K562 (cell line): ENCODE results near the gene CDC14B.

Experiments
- BRCA1 ChIP-seq, 2 experiments: fragments of 450-650 bp in 1 of 2; sonication (generic) in 1 of 2; formaldehyde crosslinking in 1 of 2; IDR thresholded peaks; 2 replicates each; pipeline versions ENCODE4 v1.5.0 to v1.6.1; 2017 to 2020; ENCODE audit warnings: mild to moderate bottlenecking in 1 of 2, missing genetic modification reagents in 1 of 2
- FOXA1 ChIP-seq: fragments of 450-650 bp; IDR thresholded peaks from 2 replicates; pipeline ENCODE4 v1.6.1; 2016; ENCODE audit warnings: mild to moderate bottlenecking, borderline replicate concordance
- HCFC1 ChIP-seq: IDR thresholded peaks from 2 replicates; pipeline ENCODE4 v1.6.1; 2012; ENCODE audit warnings: low read depth, low read length, improper control_type of control experiment
- HDAC6 ChIP-seq: IDR thresholded peaks from 2 replicates; pipeline ENCODE4 v1.6.1; 2012; ENCODE audit warnings: low read depth, mild to moderate bottlenecking, control low read depth, inconsistent platforms, low read length, moderate library complexity
- HNRNPK ChIP-seq: fragments of 200-400 bp; formaldehyde crosslinking; IDR thresholded peaks from one replicate; pipeline ENCODE4 v1.6.1; 2018; ENCODE audit warnings: mild to moderate bottlenecking, low read depth, low read length; ENCODE audit not compliant: poor library complexity, severe bottlenecking
- NELFE ChIP-seq: IDR thresholded peaks from 2 replicates; pipeline ENCODE4 v1.6.1; 2011; ENCODE audit warnings: mild to moderate bottlenecking; ENCODE audit not compliant: insufficient read depth, insufficient read length
- SIN3A ChIP-seq, 2 experiments: fragments of 150-350 bp in 1 of 2; IDR thresholded peaks; 2 replicates each; pipeline ENCODE4 v1.6.1; 2011 to 2016; ENCODE audit warnings: borderline replicate concordance in 2 of 2, low read depth in 2 of 2, low read length in 2 of 2, mild to moderate bottlenecking in 2 of 2, moderate library complexity in 2 of 2; ENCODE audit not compliant: control insufficient read depth in 1 of 2
- TARDBP ChIP-seq: fragments of 450-650 bp; IDR thresholded peaks from 2 replicates; pipeline ENCODE4 v1.6.1; 2016
- ZC3H8 ChIP-seq: fragments of 450-650 bp; IDR thresholded peaks from 2 replicates; pipeline ENCODE4 v1.6.1; 2017
- TF ChIP-seq, protein P1 (sequence below): fragments of 450-650 bp; formaldehyde crosslinking; IDR thresholded peaks from 2 replicates; pipeline ENCODE4 v1.4.0; 2022; ENCODE audit warnings: missing genetic modification characterization
- TF ChIP-seq, protein P2 (sequence below), 3 experiments: IDR thresholded peaks in 2 of 3; conservative IDR thresholded peaks in 1 of 3; 2 replicates each; pipeline ENCODE4 v1.5.1; 2011 to 2012; ENCODE audit warnings: low read length in 3 of 3, mild to moderate bottlenecking in 3 of 3, control low read depth in 2 of 3, improper control_type of control experiment in 1 of 3, inconsistent platforms in 1 of 3, low read depth in 1 of 3, mixed read lengths in 1 of 3, moderate library complexity in 1 of 3; ENCODE audit not compliant: insufficient read depth in 2 of 3
- TF ChIP-seq, protein P3 (sequence below): fragments of 250-450 bp; sonication (Bioruptor Pico); IDR thresholded peaks from 2 replicates; pipeline ENCODE4 v1.9.0; 2021; ENCODE audit warnings: mild to moderate bottlenecking, inconsistent platforms
- TF ChIP-seq, protein P4 (sequence below): sonication (generic); formaldehyde crosslinking; IDR thresholded peaks from 2 replicates; pipeline ENCODE4 v1.5.0; 2020; ENCODE audit warnings: missing genetic modification reagents
- TF ChIP-seq, protein P5 (sequence below), 2 experiments: fragments of 450-650 bp in 1 of 2; sonication (generic) in 1 of 2; formaldehyde crosslinking; conservative IDR thresholded peaks; 2 replicates each; pipeline versions ENCODE4 v1.4.0 to v1.8.1; 2020 to 2022; ENCODE audit warnings: mild to moderate bottlenecking in 1 of 2, missing genetic modification reagents in 1 of 2

DNA sequence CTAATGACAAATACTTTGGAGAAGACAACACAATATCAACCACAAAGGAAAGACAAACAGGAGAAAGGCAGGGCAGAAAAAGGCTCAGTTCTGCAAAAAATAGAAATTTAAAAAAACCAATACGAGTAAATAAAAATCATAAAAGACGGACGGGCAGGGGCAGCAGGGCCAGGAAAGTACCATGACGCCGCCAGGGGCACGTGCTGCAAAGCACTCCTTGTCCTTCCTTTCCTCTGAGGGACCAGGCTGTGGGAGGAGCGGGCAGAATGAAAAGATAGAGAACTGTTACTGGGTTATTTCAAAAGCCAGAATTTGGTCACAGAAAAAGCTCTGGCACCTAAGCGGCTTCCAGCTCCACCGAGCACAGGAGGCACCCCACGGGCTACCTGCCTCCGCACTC, 115.7 kb downstream of the CDC14B start:
- TF ChIP-seq, protein P1, sequence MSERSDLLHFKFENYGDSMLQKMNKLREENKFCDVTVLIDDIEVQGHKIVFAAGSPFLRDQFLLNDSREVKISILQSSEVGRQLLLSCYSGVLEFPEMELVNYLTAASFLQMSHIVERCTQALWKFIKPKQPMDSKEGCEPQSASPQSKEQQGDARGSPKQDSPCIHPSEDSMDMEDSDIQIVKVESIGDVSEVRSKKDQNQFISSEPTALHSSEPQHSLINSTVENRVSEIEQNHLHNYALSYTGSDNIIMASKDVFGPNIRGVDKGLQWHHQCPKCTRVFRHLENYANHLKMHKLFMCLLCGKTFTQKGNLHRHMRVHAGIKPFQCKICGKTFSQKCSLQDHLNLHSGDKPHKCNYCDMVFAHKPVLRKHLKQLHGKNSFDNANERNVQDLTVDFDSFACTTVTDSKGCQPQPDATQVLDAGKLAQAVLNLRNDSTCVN (CRISPR knock-in tag): no peak
- no peak for TF ChIP-seq SIN3A (IDR thresholded peaks at IDR 0.05; ENCODE audit: borderline replicate concordance in 2 of 2, control insufficient read depth in 1 of 2, low read depth in 2 of 2, low read length in 2 of 2)
- TF ChIP-seq, protein P2, sequence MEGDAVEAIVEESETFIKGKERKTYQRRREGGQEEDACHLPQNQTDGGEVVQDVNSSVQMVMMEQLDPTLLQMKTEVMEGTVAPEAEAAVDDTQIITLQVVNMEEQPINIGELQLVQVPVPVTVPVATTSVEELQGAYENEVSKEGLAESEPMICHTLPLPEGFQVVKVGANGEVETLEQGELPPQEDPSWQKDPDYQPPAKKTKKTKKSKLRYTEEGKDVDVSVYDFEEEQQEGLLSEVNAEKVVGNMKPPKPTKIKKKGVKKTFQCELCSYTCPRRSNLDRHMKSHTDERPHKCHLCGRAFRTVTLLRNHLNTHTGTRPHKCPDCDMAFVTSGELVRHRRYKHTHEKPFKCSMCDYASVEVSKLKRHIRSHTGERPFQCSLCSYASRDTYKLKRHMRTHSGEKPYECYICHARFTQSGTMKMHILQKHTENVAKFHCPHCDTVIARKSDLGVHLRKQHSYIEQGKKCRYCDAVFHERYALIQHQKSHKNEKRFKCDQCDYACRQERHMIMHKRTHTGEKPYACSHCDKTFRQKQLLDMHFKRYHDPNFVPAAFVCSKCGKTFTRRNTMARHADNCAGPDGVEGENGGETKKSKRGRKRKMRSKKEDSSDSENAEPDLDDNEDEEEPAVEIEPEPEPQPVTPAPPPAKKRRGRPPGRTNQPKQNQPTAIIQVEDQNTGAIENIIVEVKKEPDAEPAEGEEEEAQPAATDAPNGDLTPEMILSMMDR (IDR thresholded peaks at IDR 0.05 in 2 of 3, conservative IDR thresholded peaks at IDR 0.05 in 1 of 3; ENCODE audit: insufficient read depth in 2 of 3, low read depth in 1 of 3, low read length in 3 of 3): no peak
- no peak for TF ChIP-seq HCFC1
- TF ChIP-seq HDAC6: no peak
- no peak for TF ChIP-seq TARDBP
- TF ChIP-seq, protein P3, sequence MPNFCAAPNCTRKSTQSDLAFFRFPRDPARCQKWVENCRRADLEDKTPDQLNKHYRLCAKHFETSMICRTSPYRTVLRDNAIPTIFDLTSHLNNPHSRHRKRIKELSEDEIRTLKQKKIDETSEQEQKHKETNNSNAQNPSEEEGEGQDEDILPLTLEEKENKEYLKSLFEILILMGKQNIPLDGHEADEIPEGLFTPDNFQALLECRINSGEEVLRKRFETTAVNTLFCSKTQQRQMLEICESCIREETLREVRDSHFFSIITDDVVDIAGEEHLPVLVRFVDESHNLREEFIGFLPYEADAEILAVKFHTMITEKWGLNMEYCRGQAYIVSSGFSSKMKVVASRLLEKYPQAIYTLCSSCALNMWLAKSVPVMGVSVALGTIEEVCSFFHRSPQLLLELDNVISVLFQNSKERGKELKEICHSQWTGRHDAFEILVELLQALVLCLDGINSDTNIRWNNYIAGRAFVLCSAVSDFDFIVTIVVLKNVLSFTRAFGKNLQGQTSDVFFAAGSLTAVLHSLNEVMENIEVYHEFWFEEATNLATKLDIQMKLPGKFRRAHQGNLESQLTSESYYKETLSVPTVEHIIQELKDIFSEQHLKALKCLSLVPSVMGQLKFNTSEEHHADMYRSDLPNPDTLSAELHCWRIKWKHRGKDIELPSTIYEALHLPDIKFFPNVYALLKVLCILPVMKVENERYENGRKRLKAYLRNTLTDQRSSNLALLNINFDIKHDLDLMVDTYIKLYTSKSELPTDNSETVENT (CRISPR knock-in tag): no peak
- TF ChIP-seq, protein P4, sequence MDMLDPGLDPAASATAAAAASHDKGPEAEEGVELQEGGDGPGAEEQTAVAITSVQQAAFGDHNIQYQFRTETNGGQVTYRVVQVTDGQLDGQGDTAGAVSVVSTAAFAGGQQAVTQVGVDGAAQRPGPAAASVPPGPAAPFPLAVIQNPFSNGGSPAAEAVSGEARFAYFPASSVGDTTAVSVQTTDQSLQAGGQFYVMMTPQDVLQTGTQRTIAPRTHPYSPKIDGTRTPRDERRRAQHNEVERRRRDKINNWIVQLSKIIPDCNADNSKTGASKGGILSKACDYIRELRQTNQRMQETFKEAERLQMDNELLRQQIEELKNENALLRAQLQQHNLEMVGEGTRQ (CRISPR knock-in tag): no peak
- no peak for TF ChIP-seq FOXA1
- no peak for TF ChIP-seq ZC3H8
- no peak for TF ChIP-seq BRCA1 (IDR thresholded peaks at IDR 0.05)
- no peak for TF ChIP-seq BRCA1 (CRISPR knock-in tag; IDR thresholded peaks at IDR 0.05)
- no peak for TF ChIP-seq NELFE
- TF ChIP-seq, protein P5, sequence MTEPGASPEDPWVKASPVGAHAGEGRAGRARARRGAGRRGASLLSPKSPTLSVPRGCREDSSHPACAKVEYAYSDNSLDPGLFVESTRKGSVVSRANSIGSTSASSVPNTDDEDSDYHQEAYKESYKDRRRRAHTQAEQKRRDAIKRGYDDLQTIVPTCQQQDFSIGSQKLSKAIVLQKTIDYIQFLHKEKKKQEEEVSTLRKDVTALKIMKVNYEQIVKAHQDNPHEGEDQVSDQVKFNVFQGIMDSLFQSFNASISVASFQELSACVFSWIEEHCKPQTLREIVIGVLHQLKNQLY (CRISPR knock-in tag; conservative IDR thresholded peaks at IDR 0.05): no peak
- TF ChIP-seq HNRNPK: no peak
